ENCODE results near the gene FAM50B. TPM values are rescaled to one million over a fixed set of nuclear protein-coding genes. Genes with fewer than 3 reads are reported as not detected.
A peak's percentile ranks its signal among the peaks of the same experiment; 100 is the strongest.

FAM50B gene
- total and polyA plus RNA-seq, 2 of the 13 experiments (the other 11 are each of a cell fraction or from before 2014, with no cell fraction given): 0.05 TPM; not detected in 1

- TF ChIP-seq SP5 (CRISPR knock-in tag; IDR thresholded peaks at IDR 0.05; ENCODE audit: borderline replicate concordance, low read depth) (no peak; the same call in none of the 2 replicates), NFKBIZ (CRISPR knock-in tag; IDR thresholded peaks at IDR 0.05) (peak; percentile 63; the same call in 1 of the 2 replicates), NFIC (IDR thresholded peaks at IDR 0.05; ENCODE audit: low read length) (peak; percentile 54; the same call in 1 of the 2 replicates), HES4 (CRISPR knock-in tag; IDR thresholded peaks at IDR 0.05; ENCODE audit: borderline replicate concordance) (no peak), ZNF570 (CRISPR knock-in tag; IDR thresholded peaks at IDR 0.05; ENCODE audit: borderline replicate concordance) (no peak), SMAD3 (CRISPR knock-in tag; IDR thresholded peaks at IDR 0.05) (peak; percentile 65), ZNF3 (CRISPR knock-in tag; IDR thresholded peaks at IDR 0.05) (no peak), MXD4 (CRISPR knock-in tag; IDR thresholded peaks at IDR 0.05) (peak; percentile 52; the same call in 1 of the 2 replicates), PRPF4 (IDR thresholded peaks at IDR 0.05; ENCODE audit: low read depth, low read length, poor library complexity, severe bottlenecking) (no peak), MEF2D (CRISPR knock-in tag; IDR thresholded peaks at IDR 0.05) (peak; percentile 92), MAZ (IDR thresholded peaks at IDR 0.05; ENCODE audit: borderline replicate concordance, low read depth, low read length) (no peak), MAZ (CRISPR knock-in tag; IDR thresholded peaks at IDR 0.05; ENCODE audit: low read depth) (peak; percentile 39), ZSCAN20 (CRISPR knock-in tag; IDR thresholded peaks at IDR 0.05; ENCODE audit: borderline replicate concordance) (no peak), ZNF660 (CRISPR knock-in tag; IDR thresholded peaks at IDR 0.05; ENCODE audit: borderline replicate concordance, low read depth) (no peak), ZNF646 (CRISPR knock-in tag; IDR thresholded peaks at IDR 0.05) (no peak), HNRNPL (IDR thresholded peaks at IDR 0.05; ENCODE audit: low read depth, low read length) (no peak), CENPX (CRISPR knock-in tag; IDR thresholded peaks at IDR 0.05) (no peak), ZFP82 (CRISPR knock-in tag; IDR thresholded peaks at IDR 0.05; ENCODE audit: borderline replicate concordance) (no peak), SOX5 (CRISPR knock-in tag; IDR thresholded peaks at IDR 0.05; ENCODE audit: borderline replicate concordance) (peak; percentile 59), PATZ1 (CRISPR knock-in tag; IDR thresholded peaks at IDR 0.05) (peak; percentile 98), NFE2L1 (CRISPR knock-in tag; IDR thresholded peaks at IDR 0.05; ENCODE audit: borderline replicate concordance) (no peak), ELF4 (CRISPR knock-in tag; IDR thresholded peaks at IDR 0.05; ENCODE audit: borderline replicate concordance) (no peak), MTA3 (CRISPR knock-in tag; IDR thresholded peaks at IDR 0.05) (no peak)
Measured at GRCh38 chr6:3806169-3806922, 42.8 kb upstream of the FAM50B start (continued).

Data from HepG2 (cell line).